Glutamatergic neuron (in vitro differentiated cells): Measurements from ENCODE around the gene CD24. TPM values are rescaled to one million over a fixed set of nuclear protein-coding genes. Genes with fewer than 3 reads are reported as not detected.

Experiments used
- DNase-seq: peaks from one replicate; pipeline ENCODE4 v3.0.0; 2022
- H3K27ac Mint-ChIP-seq: one replicate; pipeline ENCODE4 v1.8.0; 2020; ENCODE audit warnings: mild to moderate bottlenecking, mixed read lengths, inconsistent platforms; ENCODE audit not compliant: unreplicated experiment
- H3K27me3 Mint-ChIP-seq: one replicate; pipeline ENCODE4 v1.8.0; 2020; ENCODE audit warnings: mild to moderate bottlenecking, moderate library complexity, mixed read lengths, inconsistent platforms; ENCODE audit not compliant: unreplicated experiment
- H3K36me3 Mint-ChIP-seq: one replicate; pipeline ENCODE4 v1.8.0; 2020; ENCODE audit warnings: mild to moderate bottlenecking, mixed read lengths, inconsistent platforms; ENCODE audit not compliant: unreplicated experiment
- H3K4me1 Mint-ChIP-seq: one replicate; pipeline ENCODE4 v1.8.0; 2020; ENCODE audit warnings: mild to moderate bottlenecking, low read depth, mixed read lengths, inconsistent platforms; ENCODE audit not compliant: unreplicated experiment
- H3K4me3 Mint-ChIP-seq: one replicate; pipeline ENCODE4 v1.8.0; 2020; ENCODE audit warnings: mild to moderate bottlenecking, mixed read lengths, inconsistent platforms; ENCODE audit not compliant: unreplicated experiment
- H3K9me3 Mint-ChIP-seq: one replicate; pipeline ENCODE4 v1.8.0; 2020; ENCODE audit warnings: mild to moderate bottlenecking, moderate library complexity, mixed read lengths, inconsistent platforms; ENCODE audit not compliant: unreplicated experiment
- CTCF ChIP-seq: fragments of 200-600 bp; sonication (generic); IDR thresholded peaks from one replicate; pipeline ENCODE4 v1.5.0; 2021; ENCODE audit not compliant: partially characterized antibody, unreplicated experiment
- total RNA-seq: library from RNA; stranded (reverse); fragmentation: NEBNext Ultra II Directional; extraction: Animal tissue kit (Norgen Biotek cat#: 25700); gene quantifications from one replicate; pipeline ENCODE4 v1.2.1, GENCODE V29; 2021; ENCODE audit not compliant: unreplicated experiment

The CD24 gene
- total RNA-seq, 1 donor from 2014 or later, result 782 TPM

DNA sequence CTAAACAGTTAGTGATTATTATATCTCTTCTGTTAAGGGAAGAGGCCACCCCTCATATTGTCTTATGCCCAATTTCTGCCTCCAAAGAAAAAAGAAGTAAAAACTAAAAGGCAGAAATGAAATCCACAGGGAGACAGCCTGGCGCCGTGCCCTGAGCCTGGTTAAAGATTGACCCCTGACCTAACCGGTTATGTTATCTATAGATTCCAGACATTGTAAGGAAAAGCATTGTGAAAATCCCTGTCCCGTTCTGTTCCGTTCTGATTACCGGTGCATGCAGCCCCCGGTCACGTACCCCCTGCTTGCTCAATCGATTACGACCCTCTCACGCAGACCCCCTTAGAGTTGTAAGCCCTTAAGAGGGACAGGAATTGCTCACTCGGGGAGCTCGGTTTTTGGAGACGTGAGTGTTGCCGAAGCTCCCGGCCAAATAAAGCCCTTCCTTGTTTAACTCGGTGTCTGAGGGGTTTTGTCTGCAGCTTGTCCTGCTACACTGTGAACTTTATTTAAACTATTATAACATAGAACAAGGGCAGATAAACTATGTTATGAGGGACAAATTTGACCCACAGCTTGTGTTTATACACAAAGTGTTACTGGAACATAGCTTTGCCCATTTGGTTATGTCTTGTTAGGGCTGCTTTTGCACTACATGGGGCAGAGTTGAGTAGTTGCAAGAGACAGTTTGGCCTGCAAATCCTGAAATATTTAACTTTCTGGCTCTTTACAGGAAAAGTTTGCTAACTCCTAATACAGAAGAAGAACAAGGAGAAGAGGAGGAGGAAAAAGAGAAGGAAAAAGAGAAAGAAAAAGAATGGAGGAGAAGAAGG, 49.6 kb downstream of the CD24 start:
- no peak for DNase-seq
- Mint-ChIP-seq H3K4me1 (peaks cover 21% of the 10 kb centered on the region), H3K27me3 (peaks cover 4% of the 10 kb centered on the region), H3K4me3 (peak overlapping the region; percentile 14), H3K9me3 (no peaks in the 10 kb centered on the region), H3K36me3 (no peaks in the 10 kb centered on the region), H3K27ac (no peak overlapping the region)
- TF ChIP-seq CTCF, result no peak

DNA sequence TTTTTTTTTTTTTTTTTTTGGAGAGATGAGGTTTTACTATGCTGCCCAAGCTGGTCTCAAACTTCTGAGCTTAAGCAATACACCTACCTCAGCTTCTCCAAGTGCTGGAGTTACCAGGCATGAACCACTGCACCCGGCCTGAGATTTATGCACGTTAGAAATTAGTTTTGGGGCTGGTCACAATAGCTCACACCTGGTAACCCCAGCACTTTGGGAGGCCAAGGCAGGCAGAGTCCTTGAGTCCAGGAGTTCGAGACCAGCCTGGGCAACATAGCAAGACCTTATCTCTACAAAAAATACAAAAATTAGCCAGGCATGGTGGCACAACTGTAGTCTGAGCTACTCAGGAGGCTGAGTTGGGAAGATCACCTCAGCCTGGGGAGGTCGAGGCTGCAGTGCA, 51.9 kb downstream of the CD24 start:
- peaks cover 18% of the 10 kb centered on the region for H3K4me1 Mint-ChIP-seq
- peaks cover 4% of the 10 kb centered on the region for H3K27me3 Mint-ChIP-seq
- no peak overlapping the region for H3K27ac Mint-ChIP-seq
- H3K36me3 Mint-ChIP-seq, result no peaks in the 10 kb centered on the region
- DNase-seq, result no peak
- TF ChIP-seq CTCF, result no peak
- H3K9me3 Mint-ChIP-seq, result no peaks in the 10 kb centered on the region
- H3K4me3 Mint-ChIP-seq, result no peak overlapping the region

Other genes starting within 250 kb of the CD24 start
- gene MTRES1, start 53.5 kb upstream of the CD24 start, total RNA-seq, result 17.0 TPM
- gene BEND3, start 140.8 kb upstream of the CD24 start, total RNA-seq, result 10.9 TPM